ENCODE measurements around the gene PES1.

- TF ChIP-seq CTCF (IDR thresholded peaks at IDR 0.05; ENCODE audit: extremely low read depth in 1 of 2, insufficient read depth in 1 of 2, low read depth in 1 of 2, low read length in 2 of 2), result no peak
- no peak for TF ChIP-seq POLR2A (IDR thresholded peaks at IDR 0.05; ENCODE audit: low read depth, low read length)
- no peak for TF ChIP-seq EZH2 (IDR thresholded peaks at IDR 0.05; ENCODE audit: borderline replicate concordance, low read depth, low read length, severe bottlenecking)
- no peak for TF ChIP-seq MYC (IDR thresholded peaks at IDR 0.05; ENCODE audit: low read depth, low read length)
- no peak for TF ChIP-seq MAX (IDR thresholded peaks at IDR 0.05; ENCODE audit: insufficient read depth, insufficient read length)
- no peak for TF ChIP-seq POLR2AphosphoS5 (IDR thresholded peaks at IDR 0.05; ENCODE audit: insufficient read depth, low read depth, low read length)
- no peak for TF ChIP-seq JUN (IDR thresholded peaks at IDR 0.05; ENCODE audit: borderline replicate concordance, insufficient read depth, insufficient read length, low read depth)
- no peak for TF ChIP-seq FOS (IDR thresholded peaks at IDR 0.05; ENCODE audit: borderline replicate concordance, insufficient read depth, low read length)
Observed at GRCh38 chr22:30611197-30611596, 19.5 kb upstream of the PES1 start.

Data from endothelial cell of umbilical vein (primary cell).